ENCODE data around the gene NOTCH3.

DNA sequence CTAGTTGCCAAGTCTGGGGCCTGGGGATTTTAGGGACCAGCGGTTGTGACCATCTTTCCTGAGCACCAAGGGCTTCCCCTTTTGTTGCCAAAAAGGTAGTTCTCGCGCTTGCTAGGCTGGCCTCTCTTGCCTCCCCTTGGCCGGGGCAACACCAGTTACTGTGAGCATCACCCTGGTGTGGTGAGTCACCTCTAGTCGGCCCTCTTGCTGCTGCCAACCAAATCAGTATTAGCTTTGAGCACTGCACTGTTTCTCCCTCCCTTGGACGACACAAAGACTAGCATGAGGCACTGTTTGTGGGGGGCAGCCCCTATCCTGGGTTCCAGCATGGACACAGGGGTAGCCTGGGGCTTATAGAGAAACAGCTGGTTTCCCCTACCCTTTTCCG is 86.6 kb downstream of the NOTCH3 start:
- TF ChIP-seq, protein P1, sequence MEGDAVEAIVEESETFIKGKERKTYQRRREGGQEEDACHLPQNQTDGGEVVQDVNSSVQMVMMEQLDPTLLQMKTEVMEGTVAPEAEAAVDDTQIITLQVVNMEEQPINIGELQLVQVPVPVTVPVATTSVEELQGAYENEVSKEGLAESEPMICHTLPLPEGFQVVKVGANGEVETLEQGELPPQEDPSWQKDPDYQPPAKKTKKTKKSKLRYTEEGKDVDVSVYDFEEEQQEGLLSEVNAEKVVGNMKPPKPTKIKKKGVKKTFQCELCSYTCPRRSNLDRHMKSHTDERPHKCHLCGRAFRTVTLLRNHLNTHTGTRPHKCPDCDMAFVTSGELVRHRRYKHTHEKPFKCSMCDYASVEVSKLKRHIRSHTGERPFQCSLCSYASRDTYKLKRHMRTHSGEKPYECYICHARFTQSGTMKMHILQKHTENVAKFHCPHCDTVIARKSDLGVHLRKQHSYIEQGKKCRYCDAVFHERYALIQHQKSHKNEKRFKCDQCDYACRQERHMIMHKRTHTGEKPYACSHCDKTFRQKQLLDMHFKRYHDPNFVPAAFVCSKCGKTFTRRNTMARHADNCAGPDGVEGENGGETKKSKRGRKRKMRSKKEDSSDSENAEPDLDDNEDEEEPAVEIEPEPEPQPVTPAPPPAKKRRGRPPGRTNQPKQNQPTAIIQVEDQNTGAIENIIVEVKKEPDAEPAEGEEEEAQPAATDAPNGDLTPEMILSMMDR (IDR thresholded peaks at IDR 0.05), result no peak
- TF ChIP-seq POLR2A (IDR thresholded peaks at IDR 0.05), result no peak
- no peak for TF ChIP-seq EP300 (IDR thresholded peaks at IDR 0.05)

All from ovary (tissue), 3 donors.